Lower lobe of right lung (tissue), 2 donors: Measurements from ENCODE around the gene TMEM11. TPM values are rescaled to one million over a fixed set of nuclear protein-coding genes. Genes with fewer than 3 reads are reported as not detected.
A peak's percentile ranks its signal among the peaks of the same experiment; 100 is the strongest.
"Not testable (repeated sequence)": the region's sequence is repeated elsewhere in the genome, so short reads cannot be mapped to it uniquely, and the experiment has no call there.

Source experiments
- ATAC-seq, 2 donors: fragments of 200-7000 bp; cut with Tn5 transposase; one replicate each; pipeline ENCODE4 v1.9.1; 2020 to 2022; ENCODE audit warnings: mild to moderate bottlenecking in 2 of 2, moderate library complexity in 2 of 2
- DNase-seq: peaks from one replicate; pipeline ENCODE4 v3.0.0-alpha.2; 2020
- H3K27ac ChIP-seq: fragments of 200-600 bp; one replicate; pipeline ENCODE4 v1.8.0; 2022
- H3K27me3 ChIP-seq: fragments of 200-600 bp; one replicate; pipeline ENCODE4 v1.8.0; 2022; ENCODE audit warnings: low read depth
- H3K36me3 ChIP-seq: fragments of 200-600 bp; one replicate; pipeline ENCODE4 v1.8.0; 2022; ENCODE audit warnings: mild to moderate bottlenecking
- H3K4me1 ChIP-seq: fragments of 200-600 bp; one replicate; pipeline ENCODE4 v1.8.0; 2022
- H3K4me3 ChIP-seq: fragments of 200-600 bp; one replicate; pipeline ENCODE4 v1.8.0; 2022; ENCODE audit warnings: mild to moderate bottlenecking
- H3K9me3 ChIP-seq: fragments of 200-600 bp; one replicate; pipeline ENCODE4 v1.8.0; 2022
- intact Hi-C: fragments of 100-400 bp; cut with DNase I; formaldehyde crosslinking; loops from one replicate; pipeline ENCODE4 v1.11.0; 2022
- total RNA-seq: library from RNA; stranded (reverse); fragmentation: NEBNext Ultra II Directional; extraction: Animal tissue kit (Norgen Biotek cat#: 25700); gene quantifications from one replicate; pipeline ENCODE4 v1.2.1, GENCODE V29; 2021
- TF ChIP-seq, protein P1 (sequence below): fragments of 200-600 bp; IDR thresholded peaks from one replicate; pipeline ENCODE4 v1.8.0; 2022; ENCODE audit warnings: antibody characterized with exemption, mild to moderate bottlenecking
- donor health status: DM: no; HTN: yes; CAD: no; lungs with severe emphysema.

TMEM11 gene
- total RNA-seq, 1 donor from 2014 or later, result 20.2 TPM

DNA sequence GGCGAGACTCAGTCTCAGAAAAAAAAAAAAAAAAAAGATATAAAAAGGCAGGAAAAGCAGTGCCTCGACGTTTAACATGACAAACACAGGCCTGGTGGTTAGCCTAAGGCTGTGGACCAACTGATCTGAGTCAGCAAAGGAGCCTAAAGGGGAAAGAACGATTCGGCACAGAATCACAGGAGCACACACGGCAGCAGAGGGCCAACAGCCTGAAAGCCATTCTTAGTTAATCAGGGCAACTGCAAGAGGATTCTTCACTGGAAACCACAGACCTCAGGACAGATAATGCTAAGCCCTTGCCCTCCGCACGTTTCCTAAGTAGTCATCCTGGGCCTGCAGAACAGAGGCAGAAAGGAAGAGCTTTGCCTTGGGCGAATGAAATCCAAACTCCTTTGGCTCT is 14.7 kb downstream of the TMEM11 start:
- peaks cover 49% of the 10 kb centered on the region for H3K36me3 ChIP-seq
- no peak overlapping the region for H3K4me3 ChIP-seq
- H3K9me3 ChIP-seq, result no peaks in the 10 kb centered on the region
- intact Hi-C loops, result no loop called here
- DNase-seq, result no peak
- H3K4me1 ChIP-seq, result peaks cover 23% of the 10 kb centered on the region
- no peak overlapping the region for H3K27ac ChIP-seq
- ATAC-seq, result no peak
- H3K27me3 ChIP-seq, result no peaks in the 10 kb centered on the region
- TF ChIP-seq, protein P1, sequence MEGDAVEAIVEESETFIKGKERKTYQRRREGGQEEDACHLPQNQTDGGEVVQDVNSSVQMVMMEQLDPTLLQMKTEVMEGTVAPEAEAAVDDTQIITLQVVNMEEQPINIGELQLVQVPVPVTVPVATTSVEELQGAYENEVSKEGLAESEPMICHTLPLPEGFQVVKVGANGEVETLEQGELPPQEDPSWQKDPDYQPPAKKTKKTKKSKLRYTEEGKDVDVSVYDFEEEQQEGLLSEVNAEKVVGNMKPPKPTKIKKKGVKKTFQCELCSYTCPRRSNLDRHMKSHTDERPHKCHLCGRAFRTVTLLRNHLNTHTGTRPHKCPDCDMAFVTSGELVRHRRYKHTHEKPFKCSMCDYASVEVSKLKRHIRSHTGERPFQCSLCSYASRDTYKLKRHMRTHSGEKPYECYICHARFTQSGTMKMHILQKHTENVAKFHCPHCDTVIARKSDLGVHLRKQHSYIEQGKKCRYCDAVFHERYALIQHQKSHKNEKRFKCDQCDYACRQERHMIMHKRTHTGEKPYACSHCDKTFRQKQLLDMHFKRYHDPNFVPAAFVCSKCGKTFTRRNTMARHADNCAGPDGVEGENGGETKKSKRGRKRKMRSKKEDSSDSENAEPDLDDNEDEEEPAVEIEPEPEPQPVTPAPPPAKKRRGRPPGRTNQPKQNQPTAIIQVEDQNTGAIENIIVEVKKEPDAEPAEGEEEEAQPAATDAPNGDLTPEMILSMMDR, result no peak

DNA sequence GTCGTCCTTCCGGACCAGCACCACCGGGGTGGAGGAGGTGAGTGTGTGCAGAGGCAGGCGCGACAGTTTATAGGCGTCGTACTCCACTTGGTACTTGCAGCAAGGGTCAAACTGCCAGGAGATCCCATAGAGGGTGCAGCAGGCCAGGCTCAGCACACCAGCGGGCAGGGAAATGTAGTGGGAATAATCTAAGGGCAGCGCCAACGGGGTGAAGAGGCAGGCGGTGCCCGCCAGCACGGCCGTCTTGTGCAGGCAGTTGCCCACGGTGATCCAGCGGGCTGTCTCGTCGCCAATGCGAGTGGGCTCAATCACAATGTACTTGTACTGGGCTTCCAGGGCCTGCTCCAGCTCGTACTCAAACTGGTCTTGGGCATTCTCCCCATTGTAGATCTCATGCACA is 15.6 kb downstream of the TMEM11 start:
- no peak for ATAC-seq

DNA sequence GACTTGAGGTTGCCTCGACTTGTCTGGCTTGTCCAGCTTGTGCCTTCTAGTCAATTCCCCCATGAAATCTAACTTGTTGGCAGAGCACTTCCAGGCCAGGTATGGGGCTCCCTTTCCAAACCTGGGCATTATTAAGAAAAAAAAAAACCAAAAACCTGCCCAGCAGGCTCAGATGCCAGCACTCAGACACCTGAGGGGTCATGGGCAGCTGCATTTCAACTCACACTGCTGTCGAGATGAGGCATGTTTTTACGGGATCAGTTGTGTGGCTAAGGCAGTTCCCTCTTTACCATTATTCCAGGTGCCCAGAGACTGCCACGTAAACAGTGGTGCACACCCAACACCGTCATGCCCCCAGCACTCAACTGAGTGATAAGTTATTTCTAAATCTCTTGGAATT is 17.8 kb downstream of the TMEM11 start:
- H3K27ac ChIP-seq, result no peak overlapping the region
- peaks cover 36% of the 10 kb centered on the region for H3K36me3 ChIP-seq
- TF ChIP-seq, protein P1, result no peak
- DNase-seq (no peak), ATAC-seq (no peak)
- H3K27me3 ChIP-seq, result no peaks in the 10 kb centered on the region
- no peak overlapping the region for H3K4me3 ChIP-seq
- peaks cover 10% of the 10 kb centered on the region for H3K4me1 ChIP-seq
- intact Hi-C loops, result no loop called here
- no peaks in the 10 kb centered on the region for H3K9me3 ChIP-seq

More for the DNA sequence above, 15.6 kb downstream of the TMEM11 start:
- Histone ChIP-seq H3K27ac (no peak overlapping the region), H3K9me3 (no peaks in the 10 kb centered on the region), H3K4me1 (peaks cover 22% of the 10 kb centered on the region), H3K27me3 (no peaks in the 10 kb centered on the region), H3K4me3 (no peak overlapping the region), H3K36me3 (peaks cover 49% of the 10 kb centered on the region)
- intact Hi-C loops, result no loop called here
- TF ChIP-seq, protein P1, result no peak
- no peak for DNase-seq

DNA sequence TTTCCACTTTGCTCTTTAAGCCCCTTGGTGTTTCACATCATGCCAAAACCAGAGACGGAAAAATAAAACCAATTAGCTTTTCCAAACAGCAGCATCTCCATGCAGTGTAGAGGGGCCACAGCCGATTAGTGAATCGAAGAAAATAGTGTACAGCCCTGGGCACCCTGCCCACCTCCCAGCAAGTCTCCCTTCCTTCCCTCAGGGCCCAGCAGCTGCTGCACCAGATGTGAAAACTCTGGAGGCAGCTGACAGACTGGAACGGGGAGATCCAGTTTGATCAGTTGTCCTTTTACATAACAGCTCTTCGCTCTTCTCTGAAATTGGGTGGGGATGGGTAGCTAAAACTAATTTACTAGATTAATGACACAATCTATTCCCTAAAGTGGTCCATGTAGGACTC is 19.3 kb downstream of the TMEM11 start:
- TF ChIP-seq, protein P1, result no peak
- Histone ChIP-seq H3K36me3 (peaks cover 41% of the 10 kb centered on the region), H3K4me3 (no peak overlapping the region), H3K4me1 (peaks cover 5% of the 10 kb centered on the region), H3K27ac (no peak overlapping the region), H3K9me3 (no peaks in the 10 kb centered on the region), H3K27me3 (no peaks in the 10 kb centered on the region)
- peak in 1 of 2 donors; percentile 55 for ATAC-seq
- no peak for DNase-seq
- intact Hi-C loops, result no loop called here

DNA sequence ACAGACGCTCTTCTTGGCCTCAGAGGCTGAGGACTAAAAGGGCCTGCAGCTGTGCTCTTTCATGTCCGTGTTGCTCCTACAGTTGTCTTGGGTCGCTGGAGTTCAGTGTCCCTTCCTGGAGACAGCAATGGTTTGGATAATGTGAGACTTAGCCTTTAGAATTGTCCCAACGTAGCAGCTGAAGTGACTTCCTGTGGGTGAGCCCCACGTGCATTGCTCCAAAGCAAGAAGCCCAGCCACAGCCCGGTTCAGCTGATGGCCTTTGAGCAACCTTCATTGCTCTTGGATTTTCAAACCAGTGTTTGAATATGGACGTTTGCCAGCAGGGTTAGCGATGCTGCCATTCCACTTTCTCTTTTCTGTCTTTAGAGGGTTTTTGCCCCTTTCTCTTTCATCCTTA is 19.7 kb downstream of the TMEM11 start:
- intact Hi-C loops, result no loop called here
- DNase-seq (no peak), ATAC-seq (no peak)
- TF ChIP-seq, protein P1, result no peak
- Histone ChIP-seq H3K4me3 (no peak overlapping the region), H3K27ac (no peak overlapping the region), H3K9me3 (no peaks in the 10 kb centered on the region), H3K27me3 (no peaks in the 10 kb centered on the region), H3K36me3 (peaks cover 46% of the 10 kb centered on the region), H3K4me1 (no peaks in the 10 kb centered on the region)

DNA sequence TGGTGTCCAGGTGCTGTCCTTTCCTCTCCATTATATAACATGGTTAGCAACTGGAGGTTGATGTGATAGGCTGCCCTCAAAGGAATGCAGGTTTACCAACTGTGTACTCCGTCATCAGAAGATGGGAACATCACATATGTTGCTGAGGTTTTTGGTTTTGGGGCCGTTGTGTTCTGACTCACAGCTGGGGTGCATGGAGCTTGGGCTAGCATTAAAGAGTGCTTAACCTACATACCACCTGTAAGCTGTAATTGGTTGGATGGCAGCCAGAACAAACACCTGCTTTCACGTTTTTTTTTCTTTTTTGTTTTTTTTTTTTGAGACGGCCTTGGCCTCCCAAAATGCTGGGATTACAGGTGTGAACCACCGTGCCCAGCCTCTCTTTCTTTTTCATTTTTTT is 20.9 kb downstream of the TMEM11 start:
- no peak for ATAC-seq

DNA sequence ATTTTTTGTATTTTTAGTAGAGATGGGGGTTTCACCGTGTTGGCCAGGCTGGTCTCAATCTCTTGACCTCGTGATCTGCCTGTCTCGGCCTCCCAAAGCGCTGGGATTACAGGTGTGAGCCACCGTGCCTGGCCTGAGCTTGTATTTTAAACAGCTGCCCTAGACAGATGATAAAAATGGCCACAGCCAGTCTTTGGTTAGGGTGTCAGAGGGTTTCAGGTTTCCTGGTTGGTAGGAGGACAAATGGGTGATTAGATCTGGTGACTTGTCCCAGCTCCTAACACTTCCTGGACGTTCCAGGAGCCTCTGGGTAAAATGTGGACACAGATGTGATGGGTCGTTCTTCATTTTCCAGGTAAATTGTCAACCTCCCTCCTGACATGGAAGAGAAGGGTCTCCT is 21.5 kb downstream of the TMEM11 start:
- H3K36me3 ChIP-seq, result peaks cover 43% of the 10 kb centered on the region
- H3K27me3 ChIP-seq, DNase-seq, H3K27ac ChIP-seq, H3K4me1 ChIP-seq, intact Hi-C loops, H3K9me3 ChIP-seq, H3K4me3 ChIP-seq, ATAC-seq: not testable (repeated sequence)

More for the DNA sequence above, 20.9 kb downstream of the TMEM11 start:
- TF ChIP-seq, protein P1, result no peak
- Histone ChIP-seq H3K4me1 (no peaks in the 10 kb centered on the region), H3K36me3 (peaks cover 50% of the 10 kb centered on the region), H3K4me3 (no peak overlapping the region), H3K9me3 (no peaks in the 10 kb centered on the region), H3K27ac (no peak overlapping the region), H3K27me3 (no peaks in the 10 kb centered on the region)
- no peak for DNase-seq
- intact Hi-C loops, result no loop called here
